Stimulated activated CD4-positive, alpha-beta T cell treated with anti-CD3 and anti-CD28 coated beads, TNF-alpha, amount 100 ng/mL, for 48 hours (primary cell): Measurements from ENCODE around the gene SGMS1.
"Not testable (repeated sequence)": the region's sequence is repeated elsewhere in the genome, so short reads cannot be mapped to it uniquely, and the experiment has no call there.

Source experiments
- DNase-seq, 3 donors: peaks; one replicate each; pipeline ENCODE4 v3.0.0-alpha.2; 2020; ENCODE audit warnings: low read depth in 3 of 3

SGMS1 gene

GRCh38 chr10:50470345-50470744 is 153.4 kb downstream of the SGMS1 start:
- no peak for DNase-seq

DNA sequence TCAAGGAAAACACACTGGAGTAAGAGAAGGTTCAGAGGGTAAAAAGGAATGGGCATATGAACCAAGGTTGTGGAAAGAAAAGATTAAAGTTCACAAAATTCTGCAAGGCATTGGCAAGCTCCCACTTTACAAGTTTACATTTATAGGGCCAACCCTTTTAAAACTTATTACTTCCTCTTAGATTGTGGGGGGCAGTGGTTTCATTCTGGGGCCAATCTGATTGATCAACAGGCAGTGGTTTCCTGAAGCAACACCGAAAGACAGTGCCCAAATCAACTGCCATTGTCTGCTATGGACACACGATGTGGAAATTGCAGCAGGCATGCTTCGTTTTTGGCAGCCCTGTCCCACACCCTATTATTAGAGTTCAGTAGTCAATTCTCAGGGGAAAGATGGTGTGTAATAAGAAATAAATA is 154.0 kb downstream of the SGMS1 start:
- DNase-seq: no peak

DNA sequence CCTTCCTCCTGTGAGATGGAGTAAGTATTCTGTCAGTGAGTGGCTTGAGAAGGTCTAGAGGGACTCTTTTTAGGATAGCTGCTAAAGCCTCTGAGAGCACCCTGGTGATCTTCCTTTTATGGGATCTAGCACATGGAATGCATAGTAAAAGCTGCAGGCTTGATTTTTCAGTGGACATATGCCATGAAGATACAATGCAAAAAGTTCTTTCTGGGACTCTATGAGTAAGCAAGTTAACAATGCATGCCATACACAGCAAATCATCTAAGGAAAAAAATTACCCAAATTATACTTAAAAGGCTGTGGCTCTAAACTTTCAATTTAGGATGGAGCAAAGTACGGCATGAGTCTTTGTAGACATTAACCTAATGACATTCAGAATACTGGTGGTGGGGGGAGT is 154.5 kb downstream of the SGMS1 start:
- DNase-seq: no peak

GRCh38 chr10:50467209-50467608 is 156.5 kb downstream of the SGMS1 start:
- DNase-seq: no peak

DNA sequence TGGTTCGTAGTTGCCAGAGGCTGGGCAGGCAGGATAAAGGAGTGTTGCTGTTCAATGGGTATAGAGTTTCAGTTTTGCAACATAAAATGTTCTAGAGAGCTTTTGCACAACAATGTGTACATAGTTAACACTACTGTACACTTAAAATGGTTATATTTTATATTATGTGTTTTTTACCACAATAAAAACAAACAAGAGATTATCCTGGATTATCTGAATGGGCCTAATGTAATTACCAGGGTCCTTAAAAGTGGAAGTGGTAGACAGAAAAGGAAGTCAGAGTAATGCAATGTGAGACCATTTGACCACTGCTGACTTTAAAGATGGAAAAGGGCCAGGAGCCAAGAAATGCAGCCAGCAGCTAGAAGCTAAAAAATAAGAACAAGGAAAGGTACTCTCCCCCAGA is 159.7 kb downstream of the SGMS1 start:
- DNase-seq: no peak

- no peak for DNase-seq
Measured at GRCh38 chr10:50461834-50462233, 161.9 kb downstream of the SGMS1 start.

DNA sequence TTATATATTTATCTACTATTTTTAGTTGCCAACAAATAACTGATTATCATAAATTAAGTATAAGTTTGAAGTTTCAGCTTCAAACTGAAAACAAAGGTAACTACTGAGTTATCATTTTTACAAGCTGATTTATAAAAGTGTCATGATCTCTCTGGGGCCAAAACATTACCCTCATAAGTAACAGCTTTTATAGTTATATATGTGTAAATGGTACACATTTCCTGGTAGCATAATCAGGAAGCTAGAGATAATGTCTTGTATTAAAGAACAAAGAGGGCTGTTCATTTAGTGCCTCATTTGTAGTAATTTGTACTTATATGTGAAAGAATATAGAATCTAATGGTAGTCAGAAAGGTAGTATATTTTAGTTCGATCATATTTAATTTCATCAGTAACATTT is 162.6 kb downstream of the SGMS1 start:
- DNase-seq: no peak

DNA sequence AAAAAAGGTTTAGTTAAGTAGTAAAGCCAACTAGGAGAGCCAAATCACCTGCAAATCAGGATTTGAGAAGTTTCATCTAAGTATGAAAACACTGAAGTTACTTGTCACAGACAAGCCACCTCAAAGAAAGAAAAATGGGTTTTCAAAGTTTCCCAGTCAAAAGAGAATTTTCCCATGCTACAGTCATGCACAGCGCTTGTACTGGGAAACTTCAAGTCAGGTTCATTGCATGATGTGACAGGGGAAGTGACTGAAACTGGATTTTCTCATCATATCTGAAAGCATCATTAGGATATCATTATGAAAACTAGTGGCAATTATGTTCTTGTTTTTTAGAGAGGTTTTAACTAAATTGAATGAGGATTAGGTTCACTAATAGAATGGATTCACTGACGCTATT is 167.0 kb downstream of the SGMS1 start:
- DNase-seq: no peak

GRCh38 chr10:50453940-50454339 is 169.8 kb downstream of the SGMS1 start:
- DNase-seq: no peak

DNA sequence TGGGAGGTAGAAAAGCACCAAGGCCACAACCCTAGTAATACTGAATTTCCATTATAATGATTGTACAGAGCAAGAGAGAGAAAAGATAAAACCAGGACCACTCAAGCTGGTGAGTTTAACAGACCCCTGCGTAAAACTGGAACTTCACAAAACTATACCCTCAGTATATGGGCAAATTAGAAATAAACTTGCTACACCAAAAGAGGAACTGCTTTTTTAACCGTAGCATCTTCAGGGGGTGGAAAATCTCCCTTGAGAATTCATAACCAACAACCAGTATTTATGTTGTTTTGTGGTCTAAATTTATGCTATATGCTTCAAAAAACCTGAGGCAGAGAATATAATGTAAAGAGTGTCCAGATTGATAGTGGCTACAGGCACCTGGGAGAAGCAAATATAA is 171.2 kb downstream of the SGMS1 start:
- no peak for DNase-seq

DNA sequence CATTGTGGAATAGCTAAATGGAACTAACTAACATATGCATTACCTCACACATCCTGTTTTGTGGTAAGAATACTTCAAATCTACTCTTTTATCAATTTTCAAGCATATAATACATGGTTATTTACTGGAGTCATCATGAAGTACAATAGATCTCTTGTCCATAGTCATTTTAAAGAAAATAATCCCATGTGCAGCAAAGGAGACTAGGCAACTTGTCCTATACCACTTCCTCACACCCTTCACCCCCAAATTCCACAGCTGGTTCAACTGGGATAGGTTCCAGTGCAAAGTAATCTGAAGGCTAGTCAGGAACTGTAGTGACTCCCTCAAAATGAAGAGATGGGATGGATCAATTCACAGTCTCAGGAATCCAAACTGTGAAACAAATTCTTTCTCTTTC is 176.1 kb downstream of the SGMS1 start:
- no peak for DNase-seq

DNA sequence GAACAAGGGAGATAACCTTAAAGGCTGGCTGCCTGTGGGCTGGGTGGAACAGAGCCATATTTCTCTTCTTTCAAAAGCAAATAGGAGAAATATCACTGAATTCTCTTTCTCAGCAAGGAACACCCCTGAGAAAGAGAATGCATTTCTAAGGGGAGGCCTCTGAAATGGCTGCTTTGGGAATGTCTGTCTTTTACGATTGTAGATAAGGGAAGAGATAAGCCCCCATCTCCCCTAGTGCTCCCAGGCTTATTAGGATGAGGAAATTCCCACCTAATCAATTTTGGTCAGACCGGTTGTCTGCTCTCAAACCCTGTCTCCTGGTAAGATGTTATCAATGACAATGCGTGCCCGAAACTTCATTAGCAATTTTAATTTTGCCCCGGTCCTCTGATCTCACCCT is 178.0 kb downstream of the SGMS1 start:
- not testable (repeated sequence) for DNase-seq

DNA sequence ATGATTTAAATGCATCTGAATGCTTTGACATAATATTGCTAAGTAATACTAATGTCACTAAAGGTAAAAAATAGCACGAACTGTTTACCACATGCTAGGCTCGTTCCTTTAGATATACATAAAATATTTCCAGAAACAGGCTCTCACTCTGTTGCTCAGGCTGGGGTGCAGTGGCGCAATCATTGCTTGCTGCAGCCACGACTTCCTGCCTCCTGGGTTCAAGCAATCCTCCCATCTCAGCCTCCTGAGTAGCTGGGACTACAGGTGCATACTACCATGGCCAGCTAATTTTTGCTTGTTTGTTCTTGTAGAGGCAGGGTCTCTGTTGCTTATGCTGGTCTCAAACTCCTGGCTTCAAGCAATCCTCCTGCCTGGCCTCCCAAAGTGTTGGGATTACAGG is 183.3 kb downstream of the SGMS1 start:
- no peak for DNase-seq

- DNase-seq: no peak
Measured at GRCh38 chr10:50439806-50440205, 183.9 kb downstream of the SGMS1 start.

DNA sequence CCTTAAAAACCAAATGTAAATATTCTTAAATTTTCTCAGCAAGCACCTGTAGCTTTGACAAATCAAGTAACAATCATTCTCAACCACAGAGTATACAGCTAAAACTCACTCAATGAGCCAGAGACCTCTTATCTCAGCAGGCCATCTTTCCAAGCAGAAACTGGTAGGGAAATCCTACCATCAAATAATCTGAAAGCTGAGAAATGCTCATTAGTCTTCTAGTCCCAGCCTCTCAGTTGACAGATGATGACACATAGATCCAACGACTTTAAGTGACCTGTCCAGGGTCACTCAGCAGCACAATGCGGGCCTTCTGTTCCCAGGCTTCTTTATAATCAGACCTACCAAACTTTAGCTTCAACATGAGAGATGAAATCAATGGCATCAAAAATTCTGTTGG is 184.6 kb downstream of the SGMS1 start:
- DNase-seq: no peak

DNA sequence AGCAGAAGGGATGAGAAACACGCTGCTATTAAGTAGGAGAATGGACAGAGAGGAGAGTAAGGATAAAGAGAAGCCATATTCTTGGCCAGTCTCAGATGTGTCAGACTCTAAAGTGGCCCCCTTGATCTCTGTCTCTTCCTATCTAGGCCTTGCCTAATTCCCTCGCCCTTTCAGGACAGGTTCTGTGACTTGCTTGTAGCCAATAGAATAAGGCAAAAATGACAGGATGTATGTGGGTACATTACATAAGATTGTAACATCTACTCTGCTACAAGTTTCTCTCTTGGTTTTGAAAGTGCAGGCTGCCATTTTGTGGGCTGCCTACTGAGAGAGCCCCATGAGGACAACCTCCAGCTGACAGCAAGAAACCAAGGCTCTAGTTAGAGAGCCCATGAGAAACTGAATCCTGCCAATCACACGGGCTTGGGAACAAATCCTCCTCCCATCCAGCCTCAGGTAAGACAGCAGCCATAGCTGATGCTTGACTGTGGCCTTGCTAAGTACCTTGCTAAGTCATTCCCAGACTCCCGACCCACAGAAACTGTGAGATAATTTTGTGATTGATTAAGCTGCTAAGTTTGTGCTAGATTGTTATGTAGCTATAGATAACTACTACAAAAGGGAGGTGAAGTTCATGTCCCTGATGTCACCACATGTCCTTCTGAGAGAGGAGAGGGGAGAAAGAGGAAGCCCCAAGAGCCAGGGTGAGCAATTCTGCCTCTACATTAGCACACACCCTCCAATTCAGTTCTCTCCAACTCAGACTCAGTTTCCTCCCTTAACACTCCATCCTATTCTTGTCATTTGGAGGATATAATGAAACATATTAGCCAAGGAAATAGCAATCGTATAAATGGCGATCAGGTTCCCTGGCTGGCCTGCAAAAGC is 185.5 kb downstream of the SGMS1 start:
- DNase-seq: no peak

DNA sequence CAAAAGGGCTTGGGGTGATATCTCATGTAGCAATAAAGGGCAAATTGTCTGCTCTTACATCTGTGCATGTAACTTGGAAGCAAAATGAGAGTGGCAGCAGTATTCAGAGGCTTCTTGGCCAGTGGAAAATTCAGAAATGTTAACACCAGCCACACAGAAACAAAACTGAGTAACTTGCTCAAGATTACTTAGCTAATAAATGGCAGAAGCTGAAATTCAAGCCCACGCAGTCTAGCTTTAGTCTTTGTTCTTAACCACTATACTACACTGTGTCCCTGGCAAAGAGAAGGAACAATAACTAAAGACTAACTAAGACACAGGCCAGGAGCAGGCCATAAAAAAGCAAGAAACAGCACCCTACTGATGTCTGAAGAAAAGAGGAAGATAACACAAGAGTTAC is 186.5 kb downstream of the SGMS1 start:
- no peak for DNase-seq

- no peak for DNase-seq
Measured at GRCh38 chr10:50436805-50437204, 187.0 kb downstream of the SGMS1 start.

DNA sequence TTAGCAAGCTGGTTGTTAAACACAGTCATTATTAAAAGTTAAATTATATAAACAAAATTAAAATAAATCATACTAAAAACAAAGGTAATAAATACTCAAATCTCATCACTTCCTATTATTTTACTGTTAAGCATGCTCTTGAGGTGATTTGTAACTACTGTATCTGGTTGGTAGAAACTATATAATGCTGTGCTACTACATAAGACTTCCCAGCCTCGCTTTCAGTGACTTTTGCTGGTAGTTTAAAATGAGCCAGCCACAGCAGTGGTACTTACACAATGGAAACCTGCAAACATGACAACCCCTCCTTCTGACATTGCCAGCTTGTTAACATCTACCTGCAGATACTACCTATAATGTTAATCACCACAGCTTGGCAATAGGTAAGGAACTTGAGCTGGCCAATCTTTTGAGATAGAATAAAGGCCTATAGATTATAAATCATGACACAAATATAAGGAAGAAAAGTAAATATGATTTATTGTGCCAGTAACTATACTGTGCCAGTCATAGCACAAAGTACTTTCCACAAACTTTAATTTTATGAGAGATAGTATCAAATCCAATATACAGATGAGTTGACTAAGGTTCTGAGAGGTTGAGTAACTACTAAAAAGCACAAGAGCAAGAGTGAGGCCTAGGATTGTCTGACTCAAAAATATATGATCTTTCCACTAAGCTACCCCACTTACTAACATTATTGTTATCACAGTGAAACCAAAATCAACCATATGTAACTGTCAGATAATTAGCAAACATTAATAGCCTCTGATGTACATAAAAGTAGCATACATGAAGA is 191.3 kb downstream of the SGMS1 start:
- no peak for DNase-seq

- peak in 1 of 3 donors; percentile 16 for DNase-seq
Measured at GRCh38 chr10:50431791-50432190, 192.0 kb downstream of the SGMS1 start.

- no peak for DNase-seq
Measured at GRCh38 chr10:50431133-50431532, 192.6 kb downstream of the SGMS1 start.

DNA sequence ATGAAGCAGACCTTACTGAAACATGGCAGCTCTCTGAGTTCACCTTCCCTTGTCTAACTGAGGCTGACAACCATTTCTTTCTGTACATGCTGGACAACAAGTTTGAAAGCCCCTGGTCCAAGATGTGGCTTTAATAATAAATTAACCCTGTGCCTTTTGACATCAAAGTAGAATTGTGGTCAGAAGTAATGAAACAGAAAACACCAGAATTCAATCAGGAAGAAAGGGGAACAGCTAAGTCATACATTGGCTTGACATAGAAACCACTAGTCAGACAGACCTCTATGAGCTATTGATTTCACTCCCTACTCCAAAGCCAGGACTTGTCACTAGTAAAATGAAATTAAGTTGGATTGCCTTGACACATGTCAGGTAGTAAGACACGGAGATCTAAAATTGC is 197.3 kb downstream of the SGMS1 start:
- no peak for DNase-seq

GRCh38 chr10:50425215-50425614 is 198.5 kb downstream of the SGMS1 start:
- not testable (repeated sequence) for DNase-seq
